Thoracic aorta endothelial cell (primary cell): Measurements from ENCODE around the gene CHERP. TPM values are rescaled to one million over a fixed set of nuclear protein-coding genes. Genes with fewer than 3 reads are reported as not detected.

Experiments used
- small RNA-seq: library from RNA; depleted of rRNA; stranded (forward); fragments of <200 nt; gene quantifications from one replicate; pipeline ENCODE3, GENCODE V24; 2012
- total RNA-seq: library from RNA; depleted of rRNA; stranded (reverse); fragments of >200 nt; gene quantifications from 2 replicates; pipeline ENCODE4 v1.2.3, GENCODE V29; 2012

The CHERP gene
- total RNA-seq: 10.6 and 13.4 TPM in 2 replicates

GRCh38 chr19:16542045-16542909 lies at the start of gene CHERP:
CHERP (minus strand) TSS chr19:16542437; CDS start chr19:16542378, 59 bp downstream.

GRCh38 chr19:16572332-16573211 lies 30.3 kb upstream of the CHERP start, which contains the start of gene SLC35E1:
SLC35E1 (minus strand) TSS chr19:16572415; CDS start chr19:16572364, 51 bp downstream.

GRCh38 chr19:16495982-16496612 lies 46.1 kb downstream of the CHERP start, which contains the start of the genes C19orf44 and CALR3:
C19orf44 (plus strand) TSS chr19:16496394; CDS start chr19:16500793, 4,399 bp downstream.
CALR3 (minus strand) TSS chr19:16496167; CDS start chr19:16496129, 38 bp downstream.

Small RNA genes lying within 50 kb of the gene (small RNA-seq; reads per million reads assigned to genes)
- not detected for gene RN7SL146P

Other genes starting within 250 kb of the CHERP start
- gene KLF2, start 217.6 kb downstream of the CHERP start, total RNA-seq: 8.0 and 8.3 TPM in 2 replicates
- 18.1 and 19.0 TPM in 2 replicates for gene EPS15L1, start 70.5 kb downstream of the CHERP start, total RNA-seq
- 0.13 TPM in 1 of 2 replicates, not detected in the other for gene CALR3, start 46.3 kb downstream of the CHERP start, total RNA-seq
- gene C19orf44, start 46.0 kb downstream of the CHERP start, total RNA-seq: 6.9 and 7.5 TPM in 2 replicates
- gene SLC35E1, start 30.0 kb upstream of the CHERP start, total RNA-seq: 31.5 and 40.2 TPM in 2 replicates
- gene MED26, start 85.8 kb upstream of the CHERP start, total RNA-seq: 6.5 and 8.0 TPM in 2 replicates
- 45.9 and 51.7 TPM in 2 replicates for gene SMIM7, start 117.7 kb upstream of the CHERP start, total RNA-seq
- gene TMEM38A, start 118.7 kb upstream of the CHERP start, total RNA-seq: 2.3 and 2.6 TPM in 2 replicates
- not detected in 2 replicates for gene NWD1, start 177.4 kb upstream of the CHERP start, total RNA-seq